NCI-H2107 treated with DMSO at 0.1 percent for 48 hours (cell line): ENCODE measurements around the gene RNU6-1.
A peak's percentile ranks its signal among the peaks of the same experiment; 100 is the strongest.

Experiments used
- DNase-seq: peaks from one replicate; lab custom pipeline; 2025; ENCODE audit not compliant: unreplicated experiment; lab: John Stamatoyannopoulos, UW

Gene RNU6-1

GRCh38 chr15:67859331-67859946 is 19.6 kb upstream of the RNU6-1 start:
- no peak for DNase-seq

GRCh38 chr15:67857220-67857619 is 17.4 kb upstream of the RNU6-1 start:
- no peak for DNase-seq

GRCh38 chr15:67855842-67856241 is 16.0 kb upstream of the RNU6-1 start:
- DNase-seq, result no peak

GRCh38 chr15:67854358-67854757 is 14.5 kb upstream of the RNU6-1 start:
- no peak for DNase-seq

- no peak for DNase-seq
Observed at GRCh38 chr15:67853454-67853853, 13.6 kb upstream of the RNU6-1 start.

GRCh38 chr15:67852418-67852817 is 12.6 kb upstream of the RNU6-1 start:
- DNase-seq, result no peak

- no peak for DNase-seq
Observed at GRCh38 chr15:67850994-67851571, 11.2 kb upstream of the RNU6-1 start.

- no peak for DNase-seq
Observed at GRCh38 chr15:67850336-67850735, 10.5 kb upstream of the RNU6-1 start.

- no peak for DNase-seq
Observed at GRCh38 chr15:67849538-67849937, 9.7 kb upstream of the RNU6-1 start.

GRCh38 chr15:67845974-67846373 is 6.1 kb upstream of the RNU6-1 start:
- DNase-seq, result no peak

GRCh38 chr15:67843571-67844387 is 3.9 kb upstream of the RNU6-1 start:
- DNase-seq, result no peak

- DNase-seq, result no peak
Observed at GRCh38 chr15:67843092-67843501, 3.3 kb upstream of the RNU6-1 start.

- DNase-seq, result no peak
Observed at GRCh38 chr15:67841513-67841762, 1.6 kb upstream of the RNU6-1 start.

GRCh38 chr15:67840749-67841512 is 1.1 kb upstream of the RNU6-1 start:
- DNase-seq, result no peak

- DNase-seq, result no peak
Observed at GRCh38 chr15:67839499-67839928, 331 bp downstream of the RNU6-1 start.

GRCh38 chr15:67838789-67839332 is 984 bp downstream of the RNU6-1 start:
- peak; percentile 27 for DNase-seq

- no peak for DNase-seq
Observed at GRCh38 chr15:67836955-67837354, 2.9 kb downstream of the RNU6-1 start.

- no peak for DNase-seq
Observed at GRCh38 chr15:67836477-67836876, 3.4 kb downstream of the RNU6-1 start.

- DNase-seq, result no peak
Observed at GRCh38 chr15:67836134-67836455, 3.8 kb downstream of the RNU6-1 start.

GRCh38 chr15:67835297-67836133 is 4.3 kb downstream of the RNU6-1 start:
- DNase-seq, result no peak
